CD4-positive, alpha-beta T cell treated with Interleukin-17A for 1 hour (primary cell): ENCODE data around the gene GFI1B.
A peak's percentile ranks its signal among the peaks of the same experiment; 100 is the strongest.
"Not testable (repeated sequence)": the region's sequence is repeated elsewhere in the genome, so short reads cannot be mapped to it uniquely, and the experiment has no call there.

Source experiments
- DNase-seq: peaks from one replicate; pipeline ENCODE4 v3.0.0-alpha.2; 2020

The GFI1B gene

DNA sequence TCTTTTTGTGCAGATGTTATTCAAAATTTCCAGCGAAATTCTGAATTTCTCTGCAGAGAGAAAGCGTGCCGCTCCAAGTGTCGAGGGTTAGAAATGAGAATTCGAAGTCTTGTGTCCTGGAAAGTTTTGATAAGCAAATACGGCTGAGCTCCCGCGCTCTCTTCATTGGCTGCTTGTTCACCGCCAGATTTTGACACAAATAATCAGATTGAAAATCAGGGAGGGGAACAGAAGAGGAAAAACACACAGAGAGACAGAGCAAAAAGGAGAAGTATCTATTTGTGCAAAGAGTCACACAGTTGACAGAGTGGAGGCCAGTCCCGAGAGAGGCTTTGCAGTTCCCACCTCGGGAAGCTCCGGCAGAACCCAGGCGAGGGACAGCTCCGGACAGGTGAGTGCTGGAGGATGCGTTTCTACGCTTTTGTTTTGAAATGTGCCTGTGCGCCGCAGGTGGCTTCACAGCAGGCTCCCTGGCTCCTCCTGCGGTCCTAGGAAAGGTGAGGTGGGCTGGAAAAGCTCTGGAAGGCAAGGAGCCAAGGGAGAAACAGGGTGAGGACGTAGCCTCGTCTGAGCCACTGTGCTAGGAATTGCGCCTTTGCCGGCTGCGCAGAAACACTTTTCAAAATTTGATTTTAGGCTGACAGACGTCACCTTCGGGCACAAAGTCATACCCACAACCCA is at the start of gene GFI1B:
Gene GFI1B (plus strand): TSS at position 244 of the 681 bp plus-strand sequence. CDS start 7,985 bp downstream, outside the sequence.
- no peak for DNase-seq

GRCh38 chr9:132931178-132931735 is 47.2 kb upstream of the GFI1B start:
- DNase-seq: no peak

DNA sequence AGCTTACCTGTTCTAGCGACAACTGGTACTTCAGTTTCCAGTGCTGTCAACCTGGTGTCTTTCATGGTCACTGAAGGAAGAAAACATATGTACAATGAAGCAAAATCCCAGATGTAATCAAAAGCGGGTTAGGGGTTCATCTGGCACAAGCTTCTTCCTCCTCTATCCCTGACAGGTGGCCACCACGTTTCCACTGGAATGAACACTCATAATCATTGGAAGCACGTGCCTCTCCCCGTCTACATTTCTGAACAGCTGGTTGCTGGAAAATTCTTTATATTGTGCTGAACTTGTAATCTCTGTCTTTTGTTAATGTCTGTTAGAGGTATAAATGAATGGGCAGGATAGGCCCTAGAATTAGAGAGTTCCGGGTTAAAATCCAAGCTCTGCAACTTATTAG is 43.5 kb upstream of the GFI1B start:
- no peak for DNase-seq

DNA sequence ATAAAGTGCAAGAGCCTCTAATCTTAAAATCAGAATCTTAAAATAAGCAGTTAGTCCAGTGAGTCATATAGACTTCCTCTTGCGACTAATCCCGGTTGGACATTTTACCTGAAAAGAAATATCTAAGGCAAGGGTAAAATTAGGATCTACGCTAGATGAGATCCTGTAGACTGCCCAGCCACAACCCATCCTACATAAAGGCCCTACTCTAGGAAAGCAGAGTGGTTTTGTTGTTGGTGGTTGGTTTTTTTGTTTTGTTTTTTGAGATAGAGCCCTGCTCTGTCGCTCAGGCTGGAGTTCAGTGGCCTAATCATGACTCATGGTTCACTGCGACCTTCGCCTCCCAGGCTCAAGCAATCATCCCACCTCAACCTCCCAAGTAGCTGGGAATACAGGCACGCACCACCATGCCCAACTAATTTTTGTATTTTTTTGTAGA is 41.0 kb upstream of the GFI1B start:
- no peak for DNase-seq

- DNase-seq: no peak
These were observed 39.3 kb upstream of the GFI1B start for GRCh38 chr9:132939169-132939568.

GRCh38 chr9:132942541-132943182 is 35.8 kb upstream of the GFI1B start:
- DNase-seq: no peak

DNA sequence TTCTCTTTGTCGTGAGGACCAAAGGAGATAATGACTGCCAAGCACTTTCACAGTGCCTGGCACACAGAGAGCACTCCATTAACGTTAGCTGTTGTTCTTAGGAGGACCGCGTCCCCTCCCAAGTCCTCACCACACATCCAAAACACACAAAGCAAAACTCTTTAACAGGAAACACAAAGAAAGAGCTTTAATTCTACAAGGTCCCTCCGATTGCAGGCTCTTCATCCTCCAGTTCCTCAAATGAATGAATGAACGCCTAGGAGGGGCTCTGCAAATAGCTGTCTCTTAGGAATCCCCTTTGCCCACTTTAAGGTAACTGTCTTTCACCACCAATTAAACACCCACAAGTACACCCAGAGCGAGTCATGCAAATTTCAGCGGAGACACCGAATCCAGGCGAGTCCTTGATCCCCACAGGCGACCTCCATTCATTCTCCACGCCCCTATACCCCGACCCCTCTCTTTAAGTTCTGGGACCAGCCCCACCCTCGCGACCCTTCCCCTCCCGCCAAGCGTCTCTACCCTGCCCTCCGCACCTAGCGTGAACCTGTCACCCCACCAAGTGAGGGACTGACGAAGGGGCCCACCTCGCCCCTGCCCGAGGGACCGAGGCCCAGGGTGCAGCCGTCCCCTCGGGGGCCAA is 34.7 kb upstream of the GFI1B start:
- DNase-seq: no peak

DNA sequence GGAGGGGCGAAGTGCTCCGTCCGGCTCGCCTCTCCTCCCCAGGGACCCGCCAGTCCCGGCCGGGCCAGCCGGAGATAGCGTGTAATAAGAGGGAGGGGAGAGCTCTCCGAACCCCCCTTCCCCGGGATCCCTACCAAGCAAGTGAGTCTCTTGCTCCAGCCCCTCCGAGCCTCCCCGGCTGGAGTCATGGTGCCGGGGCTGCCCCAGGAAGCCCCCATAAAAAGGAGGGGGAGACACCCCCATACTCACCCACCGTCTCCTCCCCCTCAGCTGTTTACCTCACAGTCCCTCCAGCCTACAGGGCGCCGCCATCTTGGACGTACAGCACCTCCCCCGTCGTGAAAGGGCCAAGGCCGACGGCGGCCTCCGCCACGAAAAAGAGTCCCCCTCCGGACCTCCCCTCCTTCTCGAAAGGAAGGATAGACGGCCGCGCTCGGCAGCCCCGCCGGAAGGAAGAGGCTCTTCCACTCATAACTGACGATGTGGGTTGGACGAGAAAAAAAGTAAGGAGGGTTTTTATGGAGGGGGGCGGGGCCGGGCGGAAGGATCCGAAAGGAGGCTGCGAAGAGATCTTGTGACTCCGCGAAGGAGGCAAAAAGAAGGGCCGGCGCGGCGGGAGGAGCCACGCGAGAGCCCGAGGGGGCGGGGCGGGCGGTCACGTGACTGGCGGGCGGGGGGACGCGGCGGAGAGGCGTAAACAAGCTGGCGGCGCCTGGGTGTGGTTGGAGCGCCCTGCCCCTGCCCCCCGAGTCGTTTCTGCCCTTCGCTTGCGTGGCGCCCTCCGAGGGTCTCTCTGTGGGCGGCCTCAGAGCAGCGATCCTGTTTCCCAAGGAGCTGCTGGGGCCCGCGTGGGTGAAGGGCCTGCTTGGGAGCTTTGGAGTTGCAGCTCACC is 34.0 kb upstream of the GFI1B start, which contains the start of gene TSC1:
Gene TSC1 (minus strand): TSS at position 323 of the 892 bp plus-strand sequence. CDS start 15,744 bp downstream, outside the sequence.
- peak; percentile 98 for DNase-seq

DNA sequence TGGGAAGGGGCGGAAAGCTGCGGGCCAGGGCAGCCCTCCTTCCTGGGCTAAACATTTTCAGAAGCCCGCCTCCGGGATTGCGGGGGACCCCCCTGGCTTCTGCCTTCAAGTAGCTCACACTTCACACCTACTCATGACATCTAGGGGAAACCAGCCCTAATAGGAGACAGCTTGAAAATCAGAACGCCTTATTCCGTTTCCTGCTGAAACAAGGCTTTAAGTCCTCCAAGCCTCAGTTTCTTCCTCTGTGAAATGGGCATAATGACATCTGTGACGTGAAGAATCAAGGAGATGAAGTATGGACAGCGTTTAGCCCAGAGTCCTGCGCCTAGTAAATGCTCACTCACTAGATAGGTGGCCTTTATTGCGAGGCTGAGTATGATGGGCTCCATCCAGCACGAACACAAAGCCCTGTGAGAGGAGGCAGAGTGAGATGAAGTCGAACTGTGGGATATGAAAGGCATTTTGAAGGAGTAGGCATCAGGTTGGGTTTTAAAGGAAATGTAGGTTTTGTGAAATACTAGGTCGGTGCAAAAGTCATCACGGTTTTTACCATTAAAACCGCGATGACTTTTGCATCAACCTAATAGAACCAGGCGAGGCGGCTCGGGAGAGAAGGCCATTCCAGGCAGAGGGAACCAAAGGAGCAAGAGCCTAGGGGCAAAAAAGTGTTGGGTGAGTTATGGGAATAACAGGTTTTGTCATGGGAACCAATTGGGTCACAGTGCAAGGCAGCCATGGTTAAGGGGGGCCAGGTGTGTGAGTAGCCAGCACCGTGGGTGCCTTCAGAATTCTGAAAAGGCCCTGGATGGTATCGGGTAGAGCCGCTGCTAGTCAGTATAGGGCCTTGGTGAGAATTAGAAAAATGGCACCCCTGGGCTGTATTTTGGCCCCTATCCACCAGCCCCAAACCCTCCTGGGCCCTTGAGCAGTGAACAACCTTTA is 33.0 kb upstream of the GFI1B start:
- no peak for DNase-seq

- no peak for DNase-seq
These were observed 32.3 kb upstream of the GFI1B start for GRCh38 chr9:132946211-132946610.

DNA sequence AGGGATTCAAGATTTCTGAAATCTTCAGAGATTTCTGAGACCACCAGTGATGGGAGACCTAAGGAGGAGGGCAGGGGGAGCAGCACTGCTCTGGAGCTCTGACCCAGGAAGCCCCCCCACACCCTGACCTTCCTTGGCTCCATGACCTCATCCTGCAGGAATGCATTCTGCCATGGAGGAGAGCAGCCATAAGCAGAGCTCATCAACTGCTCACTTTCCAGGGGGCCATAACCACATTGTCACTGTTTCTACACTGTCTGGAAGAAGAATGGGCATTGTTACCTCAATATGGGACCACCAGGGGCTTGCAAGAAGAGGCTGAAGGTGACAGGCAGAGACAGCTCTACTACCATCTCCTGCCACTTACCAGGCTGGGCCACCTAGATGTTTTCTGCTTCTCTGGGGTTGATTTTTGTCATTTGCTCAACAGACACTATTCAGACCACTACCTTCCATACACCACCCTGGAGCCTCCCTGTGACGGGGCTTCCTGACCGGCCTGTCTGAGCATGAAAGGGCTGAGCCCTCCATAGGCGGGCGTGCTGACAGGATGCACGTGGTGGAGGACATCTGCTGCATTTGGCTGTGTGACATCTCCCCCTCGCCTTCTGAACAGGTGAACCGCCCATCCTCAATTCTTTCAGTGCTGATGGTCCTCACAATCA is 31.7 kb upstream of the GFI1B start:
- no peak for DNase-seq

- DNase-seq: no peak
These were observed 30.7 kb upstream of the GFI1B start for GRCh38 chr9:132947756-132948155.

GRCh38 chr9:132948482-132949050 is 29.9 kb upstream of the GFI1B start:
- no peak for DNase-seq

- no peak for DNase-seq
These were observed 28.8 kb upstream of the GFI1B start for GRCh38 chr9:132949709-132950108.

DNA sequence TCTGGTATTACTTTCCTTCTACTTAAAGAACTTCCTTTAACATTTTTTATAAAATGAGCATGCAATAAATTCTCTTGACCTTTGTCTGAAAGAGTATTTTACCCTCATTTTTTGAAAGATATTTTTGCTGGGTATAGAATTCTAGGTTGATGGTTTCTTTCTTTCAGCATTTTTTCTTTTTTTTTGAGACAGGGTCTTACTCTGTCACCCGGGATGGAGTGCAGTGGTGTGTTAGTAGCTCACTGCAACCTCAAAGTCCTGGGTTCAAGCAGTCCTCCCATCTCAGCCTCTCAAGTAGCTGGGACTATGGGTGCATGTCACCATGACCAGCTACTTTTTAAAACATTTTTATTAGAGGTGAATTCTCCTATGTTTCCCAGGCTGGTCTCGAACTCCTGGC is 23.4 kb upstream of the GFI1B start:
- no peak for DNase-seq

- DNase-seq: no peak
These were observed 22.7 kb upstream of the GFI1B start for GRCh38 chr9:132955768-132956167.

DNA sequence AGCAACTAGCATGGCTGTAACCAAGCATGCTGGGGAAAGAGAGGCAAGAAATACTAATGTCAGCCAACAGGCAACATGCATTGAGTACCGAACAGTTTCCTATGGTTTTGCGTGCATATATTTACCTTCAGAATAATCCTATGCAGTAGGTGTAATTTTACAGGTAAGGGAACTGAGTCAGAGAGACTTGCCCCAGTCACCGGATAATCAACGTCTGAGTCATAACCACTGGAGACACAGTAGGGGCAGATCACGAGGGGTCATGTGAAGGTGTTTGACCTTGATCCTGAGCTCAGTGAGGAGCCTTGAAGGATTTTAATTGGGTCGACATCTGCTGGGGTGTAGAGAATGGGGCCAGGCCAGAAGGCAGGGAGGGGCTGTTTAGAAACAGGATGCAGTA is 20.7 kb upstream of the GFI1B start:
- DNase-seq: no peak

DNA sequence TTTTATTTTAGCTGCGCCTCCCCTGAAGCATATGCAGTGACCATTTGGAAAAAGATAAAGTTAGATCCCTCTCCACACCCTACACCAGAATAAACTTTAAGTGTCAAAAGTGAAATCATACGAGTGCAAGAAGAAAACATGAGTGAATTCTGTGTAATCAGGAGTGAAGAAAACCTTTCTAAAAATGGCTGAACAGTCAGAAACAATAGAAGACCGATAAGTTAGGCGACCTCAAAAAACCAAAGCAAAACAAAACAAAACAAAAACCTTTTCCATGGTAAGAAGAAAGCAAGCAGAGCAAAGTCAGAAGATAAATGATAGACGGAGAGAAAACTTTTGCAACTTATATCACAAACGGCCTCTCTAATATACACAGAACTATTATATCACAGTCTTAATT is 17.5 kb upstream of the GFI1B start:
- DNase-seq: no peak

DNA sequence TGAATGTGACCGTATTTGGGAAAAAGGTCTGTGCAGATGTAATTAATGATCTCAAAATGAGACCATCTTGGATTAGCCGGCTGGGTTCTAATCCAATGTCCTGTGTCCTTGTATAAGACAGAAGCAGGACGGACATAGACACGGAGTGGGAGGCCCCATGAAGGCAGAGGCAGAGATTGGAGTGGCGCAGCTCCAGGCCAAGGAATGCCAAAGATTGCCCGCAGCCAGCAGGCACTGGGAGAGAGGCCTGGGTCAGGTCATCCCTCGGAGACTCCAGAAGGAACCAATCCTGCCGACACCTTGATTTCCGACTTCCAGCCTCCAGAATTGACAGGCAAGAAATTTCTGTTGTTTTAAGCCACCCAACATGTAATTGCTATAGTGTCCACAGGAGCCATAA is 13.0 kb upstream of the GFI1B start:
- DNase-seq: no peak

- not testable (repeated sequence) for DNase-seq
These were observed 10.6 kb upstream of the GFI1B start for GRCh38 chr9:132967908-132968307.

- DNase-seq: no peak
These were observed 8.7 kb upstream of the GFI1B start for GRCh38 chr9:132969783-132970182.
